Esophagus squamous epithelium (tissue), 4 donors: Measurements from ENCODE around the gene ID4.

ENCODE experiments used
- CTCF ChIP-seq, 6 experiments: fragments of 450-650 bp in 4 of 6; fragments of 200-600 bp in 2 of 6; sonication (generic) in 2 of 6; IDR thresholded peaks; one replicate each; pipeline ENCODE4 v1.5.1; 2016 to 2019; ENCODE audit warnings: antibody characterized with exemption in 6 of 6, mild to moderate bottlenecking in 4 of 6, moderate library complexity in 4 of 6
- POLR2A ChIP-seq, 4 donors: fragments of 450-650 bp; IDR thresholded peaks; one replicate each; pipeline ENCODE4 v1.6.1; 2017; ENCODE audit warnings: antibody characterized with exemption in 4 of 4, mild to moderate bottlenecking in 4 of 4, moderate library complexity in 3 of 4

- TF ChIP-seq CTCF (IDR thresholded peaks at IDR 0.05): no peak
- TF ChIP-seq POLR2A (IDR thresholded peaks at IDR 0.05): no peak
Observed at GRCh38 chr6:19844689-19845088, 7.5 kb downstream of the ID4 start.
